ENCODE measurements around the gene NAT16. TPM values are rescaled to one million over a fixed set of nuclear protein-coding genes. Genes with fewer than 3 reads are reported as not detected.

The NAT16 gene
- total and polyA plus RNA-seq, 2 experiments from 2014 or later, result 0.21 to 0.31 TPM

GRCh38 chr7:101165075-101165957 is 14.8 kb downstream of the NAT16 start, which contains the start of gene VGF (continued):
- TF ChIP-seq ZNF462 (CRISPR knock-in tag; IDR thresholded peaks at IDR 0.05) (no peak), NANOG (IDR thresholded peaks at IDR 0.05; ENCODE audit: borderline replicate concordance) (no peak), CREB1 (CRISPR knock-in tag; IDR thresholded peaks at IDR 0.05; ENCODE audit: low read depth) (peak; percentile 92), ZNF114 (CRISPR knock-in tag; IDR thresholded peaks at IDR 0.05) (no peak), POLR2AphosphoS5 (IDR thresholded peaks at IDR 0.05; ENCODE audit: low read depth) (peak; percentile 53; the same call in 1 of the 2 replicates), CTCF (conservative IDR thresholded peaks at IDR 0.05; ENCODE audit: low read depth in 2 of 2) (no peak), JUNB (IDR thresholded peaks at IDR 0.05; ENCODE audit: unreplicated experiment) (no peak), ETS1 (IDR thresholded peaks at IDR 0.05) (no peak)
